ENCODE data around the gene WTIP.
A peak's percentile ranks its signal among the peaks of the same experiment; 100 is the strongest.

Gene WTIP

DNA sequence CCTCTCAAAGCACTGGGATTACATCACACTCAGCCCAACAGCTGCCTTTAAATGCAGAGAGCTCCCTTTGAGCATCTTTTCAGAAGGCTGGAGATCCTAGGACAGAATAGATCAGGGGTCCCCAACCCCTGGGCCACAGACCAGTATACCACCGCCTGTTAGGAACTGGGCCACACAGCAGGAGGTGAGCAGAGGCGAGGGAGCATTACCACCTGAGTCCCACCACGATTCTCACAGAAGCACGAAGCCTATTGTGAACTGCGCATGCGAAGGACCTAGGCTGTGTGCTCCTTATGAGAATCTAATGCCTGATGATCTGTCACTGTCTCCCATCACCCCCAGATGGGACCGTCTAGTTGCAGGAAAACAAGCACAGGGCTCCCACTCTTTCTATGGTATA is 2.2 kb upstream of the WTIP start:
- no peak for DNase-seq (ENCODE audit: low read depth)

DNA sequence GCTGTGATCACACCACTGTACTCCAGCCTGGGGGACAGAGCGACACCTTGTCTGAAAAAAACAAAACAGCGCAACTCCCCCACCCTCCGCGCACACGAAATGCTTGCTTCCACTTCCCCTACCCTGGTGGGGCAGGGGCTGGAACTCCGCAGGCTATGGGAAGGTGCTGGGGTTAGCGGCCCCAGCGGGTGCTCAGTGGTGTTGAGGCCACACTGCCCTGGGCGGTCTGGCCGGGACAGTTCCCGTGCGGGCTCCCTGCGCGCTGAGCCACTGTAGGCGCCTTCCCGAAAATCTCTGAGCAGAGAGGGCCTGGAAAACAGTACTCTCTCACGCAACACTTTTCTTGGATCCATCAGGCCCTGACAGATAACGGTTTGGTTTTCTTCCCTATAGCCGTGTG is 1.1 kb upstream of the WTIP start:
- no peak for DNase-seq (ENCODE audit: low read depth)

DNA sequence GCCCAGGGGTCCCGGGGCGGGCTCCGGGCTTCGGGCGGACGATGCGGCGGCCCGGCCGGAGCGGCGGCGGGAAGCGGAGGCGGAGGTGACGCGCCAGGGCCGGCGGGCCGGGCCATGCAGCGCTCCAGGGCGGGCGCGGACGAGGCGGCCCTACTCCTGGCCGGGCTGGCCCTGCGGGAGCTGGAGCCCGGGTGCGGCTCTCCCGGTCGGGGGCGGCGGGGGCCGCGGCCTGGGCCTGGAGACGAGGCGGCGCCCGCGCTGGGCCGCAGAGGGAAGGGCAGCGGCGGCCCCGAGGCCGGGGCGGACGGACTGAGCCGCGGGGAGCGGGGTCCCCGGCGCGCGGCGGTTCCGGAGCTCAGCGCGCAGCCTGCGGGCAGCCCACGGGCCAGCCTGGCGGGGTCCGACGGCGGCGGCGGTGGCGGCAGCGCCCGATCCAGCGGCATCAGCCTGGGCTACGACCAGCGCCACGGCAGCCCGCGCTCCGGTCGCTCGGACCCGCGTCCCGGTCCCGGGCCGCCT is 362 bp downstream of the WTIP start:
- DNase-seq (ENCODE audit: low read depth), result no peak

DNA sequence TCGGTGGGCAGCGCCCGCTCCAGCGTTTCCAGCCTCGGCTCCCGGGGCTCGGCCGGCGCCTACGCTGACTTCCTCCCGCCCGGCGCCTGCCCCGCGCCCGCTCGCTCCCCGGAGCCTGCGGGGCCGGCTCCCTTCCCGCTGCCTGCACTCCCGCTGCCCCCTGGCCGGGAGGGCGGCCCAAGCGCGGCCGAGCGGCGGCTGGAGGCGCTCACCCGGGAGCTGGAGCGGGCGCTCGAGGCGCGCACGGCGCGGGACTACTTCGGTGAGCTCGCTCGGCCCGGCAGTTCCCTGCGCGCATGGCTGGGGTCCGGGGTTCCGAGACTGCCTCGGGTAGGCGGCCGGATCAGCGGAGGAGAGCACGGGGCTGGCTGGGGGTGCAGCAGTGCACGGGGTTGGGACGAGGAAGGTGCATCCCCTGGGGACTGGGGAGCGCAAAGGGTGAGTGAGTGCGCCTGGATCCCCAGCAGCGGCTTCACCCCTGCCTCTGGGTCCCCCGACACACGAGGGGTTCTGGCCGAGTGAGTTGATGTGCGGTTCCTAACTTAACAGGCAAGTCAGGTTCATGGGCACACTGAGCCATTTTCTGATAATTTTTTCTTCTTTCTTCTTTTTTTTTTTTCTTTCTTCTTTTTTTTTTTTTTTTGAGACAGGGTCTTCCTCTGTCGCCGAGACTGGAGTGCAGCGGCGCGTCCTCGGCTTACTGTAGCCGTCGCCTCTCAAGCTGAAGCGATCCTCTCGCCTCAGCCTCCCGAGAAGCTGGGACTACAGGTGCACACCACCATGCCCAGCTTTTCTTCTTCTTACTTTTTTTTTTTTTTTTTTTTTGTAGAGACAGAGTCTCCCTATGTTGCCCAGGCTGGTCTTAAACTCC is 1.1 kb downstream of the WTIP start:
- no peak for DNase-seq (ENCODE audit: low read depth)

DNA sequence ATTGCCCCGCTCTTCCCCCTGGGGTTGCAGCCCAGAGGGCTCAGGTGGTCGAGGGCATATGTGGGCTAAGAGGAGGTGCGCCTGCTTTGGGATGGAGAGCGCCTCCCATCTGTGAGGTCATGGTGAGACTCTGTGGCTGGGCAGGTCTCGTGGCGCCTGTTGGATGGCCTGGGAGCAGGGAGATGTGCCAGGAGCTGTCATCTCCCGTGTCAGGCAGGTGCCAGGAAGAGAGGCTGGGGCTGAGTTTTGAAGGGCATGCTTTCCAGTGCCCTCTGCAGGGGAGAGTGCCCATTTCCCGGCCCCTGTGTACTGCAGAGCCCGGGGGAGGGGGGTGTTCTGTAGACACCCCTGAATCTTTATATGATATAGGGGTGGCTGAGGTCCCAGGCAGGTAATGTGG is 2.8 kb downstream of the WTIP start:
- no peak for DNase-seq (ENCODE audit: low read depth)

DNA sequence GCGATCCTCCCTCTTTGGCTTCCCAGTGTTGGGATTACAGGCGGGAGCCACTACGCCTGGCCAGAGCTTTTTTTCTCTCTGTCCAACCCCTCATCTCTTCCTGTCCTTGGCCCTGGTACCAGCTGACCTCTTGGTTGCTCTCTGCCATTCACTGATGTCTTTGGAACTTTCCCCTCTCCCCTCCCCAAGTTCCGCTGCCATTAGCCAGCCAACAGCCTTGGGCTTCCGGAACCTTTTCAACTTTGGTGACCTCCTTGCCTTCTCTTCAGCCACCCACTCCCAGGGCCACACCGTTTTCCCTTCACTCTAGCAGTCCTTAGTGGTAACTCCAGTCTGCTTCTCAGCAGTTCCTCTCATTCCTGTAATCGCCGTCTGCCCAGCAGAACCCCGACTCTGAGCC is 4.3 kb downstream of the WTIP start:
- no peak for DNase-seq (ENCODE audit: low read depth)

DNA sequence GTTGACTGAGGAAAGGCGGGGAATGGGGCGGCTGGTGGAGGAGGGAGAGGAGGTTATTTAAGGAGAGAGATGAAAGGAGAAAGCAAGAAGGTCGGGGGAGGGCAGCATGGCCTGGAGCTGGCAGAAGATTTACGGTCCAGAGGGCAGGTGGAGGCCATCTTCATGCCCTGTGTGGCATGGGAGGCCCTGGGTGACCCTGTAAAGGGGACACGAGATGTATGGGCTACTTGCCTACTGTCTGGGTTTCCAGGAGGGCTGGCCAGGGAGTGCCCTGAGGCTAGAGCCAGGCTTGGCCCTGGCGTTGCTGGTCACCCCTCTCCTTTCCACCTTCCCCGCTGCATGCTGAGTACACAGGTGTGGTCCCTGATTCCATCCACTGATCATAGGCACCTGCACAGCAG is 6.1 kb downstream of the WTIP start:
- no peak for DNase-seq (ENCODE audit: low read depth)

DNA sequence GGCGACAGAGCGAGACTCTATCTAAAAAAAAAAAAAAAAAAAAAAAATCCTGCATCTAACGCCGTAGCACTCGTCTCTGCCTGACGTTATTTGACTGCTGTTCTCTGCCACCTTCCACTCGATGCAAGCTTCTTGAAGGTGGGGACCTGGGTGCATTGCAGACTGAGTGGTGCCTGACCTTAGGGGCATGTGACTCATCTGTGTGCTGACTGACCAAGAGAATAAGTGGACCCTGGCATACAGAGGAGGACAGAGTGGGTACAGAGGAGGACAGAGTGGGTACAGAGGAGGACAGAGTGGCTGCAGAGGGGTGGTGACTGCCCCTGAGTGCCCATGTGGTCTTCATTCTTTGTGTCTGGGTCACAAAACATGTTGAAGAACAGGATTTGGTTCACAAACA is 7.6 kb downstream of the WTIP start:
- no peak for DNase-seq (ENCODE audit: low read depth)

DNA sequence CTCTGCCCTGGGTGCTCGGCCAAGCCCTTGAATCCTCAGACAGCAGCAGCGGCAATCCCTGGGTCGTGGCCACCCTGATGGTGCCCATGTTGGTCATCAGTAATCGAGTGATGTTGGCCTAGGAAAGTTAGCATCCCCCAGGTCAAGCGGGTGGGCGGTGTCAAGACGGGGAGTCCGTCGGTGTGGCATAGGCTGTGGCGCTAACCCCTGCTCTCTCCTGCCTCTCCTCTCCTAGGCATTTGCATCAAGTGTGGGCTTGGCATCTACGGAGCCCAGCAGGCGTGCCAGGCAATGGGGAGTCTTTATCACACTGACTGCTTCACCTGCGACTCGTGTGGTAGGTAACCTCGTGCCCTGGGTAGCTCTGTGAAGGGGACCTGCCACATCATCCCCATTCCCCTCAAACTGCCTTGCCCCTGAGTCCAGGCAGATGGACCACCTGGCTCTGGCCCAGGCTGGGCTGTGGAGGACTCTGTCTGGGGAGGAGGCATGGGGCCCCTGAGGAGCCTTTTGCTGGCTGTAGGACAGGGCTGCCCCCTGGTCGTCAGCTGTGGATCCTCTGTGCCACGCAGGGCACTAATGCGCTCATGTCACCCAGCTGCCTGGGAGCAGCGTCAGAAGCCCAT is 8.7 kb downstream of the WTIP start:
- no peak for DNase-seq (ENCODE audit: low read depth)

DNA sequence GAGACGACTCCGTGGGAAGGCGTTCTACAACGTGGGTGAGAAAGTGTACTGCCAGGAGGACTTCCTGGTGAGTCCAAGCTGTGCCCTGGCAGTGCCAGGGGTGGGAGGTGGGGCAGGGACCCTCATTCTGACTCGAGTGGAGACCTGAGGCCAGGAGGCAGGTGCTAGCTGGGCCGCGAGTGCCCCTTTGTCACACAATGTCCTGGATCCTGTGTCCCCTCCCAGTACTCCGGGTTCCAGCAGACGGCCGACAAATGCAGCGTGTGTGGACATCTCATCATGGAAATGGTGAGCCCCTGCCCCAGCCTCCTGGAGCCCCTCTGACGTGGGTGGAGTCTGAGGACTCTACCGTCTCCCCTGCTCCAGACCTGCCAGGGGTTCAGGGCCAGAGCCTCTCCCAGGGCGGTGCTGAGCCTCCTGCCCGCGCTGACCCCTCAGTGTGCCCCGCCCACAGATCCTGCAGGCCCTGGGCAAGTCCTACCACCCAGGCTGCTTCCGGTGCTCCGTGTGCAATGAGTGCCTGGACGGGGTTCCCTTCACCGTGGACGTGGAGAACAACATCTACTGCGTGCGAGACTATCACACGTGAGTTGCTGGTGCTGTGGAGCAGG is 11.6 kb downstream of the WTIP start:
- DNase-seq (ENCODE audit: low read depth), result no peak

DNA sequence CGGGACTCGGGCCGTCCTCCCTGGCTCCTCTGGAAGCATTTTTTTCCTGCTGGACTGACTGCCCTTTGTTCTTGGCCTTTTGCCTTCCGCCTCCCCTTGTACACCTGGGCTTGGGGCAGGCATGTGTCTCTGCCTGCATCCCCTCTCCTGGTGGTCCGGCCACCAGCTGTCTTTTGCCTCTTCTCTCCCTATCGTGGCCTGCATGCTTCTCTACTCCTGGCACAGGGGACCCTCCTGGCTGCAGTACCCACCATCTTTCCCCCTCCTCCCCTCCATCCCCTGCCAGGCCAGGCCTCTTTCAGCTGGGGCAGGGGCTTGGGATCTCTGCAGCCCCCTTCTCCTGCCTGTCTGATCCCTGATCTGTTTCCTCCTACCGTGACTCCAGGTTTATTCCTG is 12.1 kb downstream of the WTIP start:
- no peak for DNase-seq (ENCODE audit: low read depth)

DNA sequence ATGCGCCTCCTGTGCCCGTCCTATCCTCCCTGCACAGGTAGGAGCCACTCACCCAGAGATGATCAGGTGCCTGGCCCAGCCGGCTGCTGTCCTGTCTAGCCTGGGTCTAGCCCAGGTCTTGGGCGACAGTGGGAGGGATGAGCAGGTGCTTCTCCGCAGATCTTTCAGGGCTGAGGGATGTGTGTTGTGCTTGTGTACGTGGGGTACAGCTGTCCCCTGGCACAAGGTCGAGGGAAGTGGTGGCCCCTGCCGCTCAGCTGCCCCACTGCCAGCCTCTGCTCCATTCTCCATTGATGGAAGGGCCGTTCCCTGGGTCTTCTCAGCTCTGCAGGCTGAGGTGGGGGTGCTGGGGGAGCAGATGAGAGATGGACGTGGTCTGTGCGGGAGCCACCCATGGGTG is 13.0 kb downstream of the WTIP start:
- DNase-seq (ENCODE audit: low read depth), result no peak

DNA sequence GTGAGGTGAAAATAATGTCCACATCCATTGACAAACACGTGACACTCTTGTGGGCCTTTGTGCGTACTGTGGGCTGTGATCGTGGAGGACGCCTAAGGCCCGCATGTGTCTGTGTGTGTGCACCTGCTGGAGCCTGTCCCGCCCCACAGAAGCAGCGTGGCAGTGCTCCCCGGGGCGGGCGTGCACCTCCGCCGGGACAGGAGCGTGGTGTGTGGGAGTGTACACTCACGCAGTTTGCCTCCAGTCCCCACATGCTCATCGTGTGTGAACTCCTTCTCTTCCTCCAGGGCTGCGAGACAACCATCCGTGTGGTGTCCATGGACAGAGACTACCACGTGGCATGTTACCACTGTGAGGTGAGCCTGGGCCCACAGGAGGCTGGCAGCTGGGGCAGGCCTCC is 13.9 kb downstream of the WTIP start:
- no peak for DNase-seq (ENCODE audit: low read depth)

DNA sequence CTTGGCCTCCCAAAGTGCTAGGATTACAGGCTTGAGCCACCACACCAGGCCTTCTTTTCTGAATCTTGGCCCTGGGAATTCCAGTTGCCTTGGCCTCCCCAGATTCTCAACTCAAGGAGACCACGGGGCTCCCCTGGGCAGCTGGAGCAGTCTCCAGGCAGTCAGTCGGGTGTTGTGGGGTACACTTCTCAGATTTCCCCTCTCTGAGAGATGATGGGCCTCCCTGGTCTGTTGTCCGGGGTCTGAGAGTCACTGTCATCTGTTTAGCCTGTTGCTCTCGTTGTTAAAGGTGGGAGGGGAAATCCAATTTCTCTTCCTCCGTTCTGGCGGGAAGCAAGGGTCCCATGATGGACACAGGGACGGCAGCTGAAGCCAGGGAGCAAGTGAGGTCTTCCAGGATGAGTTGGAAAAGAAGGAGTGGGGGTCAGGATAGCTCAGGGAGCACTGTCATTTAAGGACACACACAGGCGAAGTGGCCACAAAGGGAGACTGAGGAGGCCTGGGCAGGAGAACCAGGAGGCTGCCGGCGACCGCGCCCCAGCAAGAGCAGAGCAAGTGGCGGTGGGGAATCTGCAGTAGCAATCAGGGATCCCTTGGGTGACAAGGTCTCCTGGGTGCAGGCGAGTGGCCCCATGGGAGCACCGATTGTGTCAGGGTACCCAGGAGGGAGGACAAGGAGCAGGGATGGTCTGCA is 15.7 kb downstream of the WTIP start:
- DNase-seq (ENCODE audit: low read depth), result no peak

DNA sequence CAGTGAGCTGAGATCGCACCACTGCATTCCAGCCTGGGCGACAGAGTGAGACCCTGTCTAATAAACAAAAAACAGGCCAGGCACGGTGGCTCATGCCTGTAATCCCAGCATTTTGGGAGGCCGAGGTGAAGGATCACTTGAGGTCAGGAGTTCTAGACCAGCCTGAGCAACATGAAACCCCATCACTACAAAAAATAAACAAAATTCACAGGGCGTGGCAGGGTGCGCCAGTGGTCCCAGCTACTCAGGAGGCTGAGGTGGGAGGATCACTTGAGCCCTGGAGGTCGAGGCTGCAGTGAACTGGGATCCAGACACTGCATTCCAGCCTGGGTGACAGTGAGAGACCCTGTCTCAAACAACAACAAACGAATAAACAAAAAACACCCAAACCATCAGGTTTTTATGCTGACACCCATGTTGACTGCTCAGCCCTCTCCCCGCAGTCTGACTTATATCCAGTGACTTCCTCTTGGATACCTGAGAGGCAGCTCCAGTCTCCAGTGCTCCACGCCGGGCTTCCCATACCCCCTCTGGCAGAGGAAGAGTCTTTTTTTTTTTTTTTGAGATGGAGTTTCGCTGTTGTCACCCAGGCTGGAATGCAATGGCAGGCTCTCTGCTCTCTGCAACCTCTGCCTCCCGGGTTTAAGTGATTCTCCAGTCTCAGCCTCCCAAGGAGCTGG is 17.7 kb downstream of the WTIP start:
- DNase-seq (ENCODE audit: low read depth), result no peak

DNA sequence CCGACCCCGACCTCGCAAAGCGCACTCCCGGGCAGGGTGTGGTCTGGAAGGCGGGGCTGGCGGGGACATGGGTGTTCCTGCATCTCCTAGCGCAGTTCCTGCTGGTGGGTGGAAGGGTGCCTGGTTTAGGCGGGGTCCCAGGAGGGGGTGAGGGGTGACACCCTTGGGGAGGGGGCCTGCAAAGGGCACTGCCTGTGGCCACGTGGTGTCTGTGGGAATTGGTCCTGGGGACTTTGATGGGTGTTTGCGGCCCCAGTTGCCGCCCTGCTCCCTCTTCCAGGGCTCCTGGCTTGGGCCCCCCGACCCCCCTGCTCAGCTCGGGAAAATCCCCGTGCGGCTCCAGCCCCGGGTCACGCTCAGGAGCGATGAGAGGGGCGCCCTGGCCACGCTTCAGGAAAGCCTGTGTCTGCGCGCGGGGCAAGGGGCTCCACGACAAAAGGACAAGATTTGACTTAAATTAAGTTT is 19.1 kb downstream of the WTIP start:
- DNase-seq (ENCODE audit: low read depth), result no peak

DNA sequence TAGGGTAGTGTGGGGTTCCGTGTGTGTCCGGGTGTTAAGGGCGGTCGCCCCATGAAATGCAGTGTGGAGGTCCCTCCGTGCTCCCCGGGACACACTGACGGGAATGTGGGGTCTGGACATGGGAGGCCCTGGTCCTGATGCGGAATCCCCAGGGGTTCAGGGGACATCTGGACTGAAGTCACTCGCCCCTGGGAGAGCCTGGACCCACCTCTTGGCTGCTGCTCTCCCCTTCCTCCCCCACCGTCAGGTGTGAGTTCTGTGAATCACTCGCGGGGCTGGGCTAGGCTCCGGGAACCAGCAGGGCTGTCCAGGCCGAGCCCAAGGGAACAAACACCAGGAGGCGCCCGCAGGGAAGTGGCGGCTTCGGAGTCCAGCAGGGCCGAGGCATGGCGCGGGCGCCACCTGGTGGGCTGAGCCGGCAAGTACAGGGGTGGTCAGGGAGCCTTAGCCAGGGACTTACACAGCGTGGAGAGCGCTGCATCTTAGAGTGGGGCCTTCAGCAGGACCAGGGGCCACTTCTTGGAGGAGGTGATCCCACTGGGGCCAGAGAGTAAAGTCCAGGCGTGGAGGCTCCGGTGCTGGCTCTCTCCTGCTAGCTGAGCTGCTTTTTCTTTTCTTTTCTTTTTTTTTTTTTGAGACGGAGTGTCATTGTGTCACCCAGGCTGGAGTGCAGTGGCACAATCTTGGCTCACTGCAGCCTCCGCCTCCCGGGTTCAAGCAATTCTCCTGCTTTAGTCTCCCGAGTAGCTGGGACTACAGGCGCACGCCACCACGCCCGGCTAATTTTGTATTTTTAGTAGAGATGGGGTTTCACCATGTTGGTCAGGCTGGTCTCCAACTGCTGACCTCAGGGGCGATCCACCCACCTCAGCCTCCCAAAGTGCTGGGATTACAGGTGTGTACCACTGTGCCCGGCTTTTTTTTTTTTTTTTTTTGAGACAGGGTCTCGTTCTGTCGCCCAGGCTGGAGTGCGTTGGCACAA is 20.1 kb downstream of the WTIP start:
- peak; percentile 73 for DNase-seq (ENCODE audit: low read depth)

DNA sequence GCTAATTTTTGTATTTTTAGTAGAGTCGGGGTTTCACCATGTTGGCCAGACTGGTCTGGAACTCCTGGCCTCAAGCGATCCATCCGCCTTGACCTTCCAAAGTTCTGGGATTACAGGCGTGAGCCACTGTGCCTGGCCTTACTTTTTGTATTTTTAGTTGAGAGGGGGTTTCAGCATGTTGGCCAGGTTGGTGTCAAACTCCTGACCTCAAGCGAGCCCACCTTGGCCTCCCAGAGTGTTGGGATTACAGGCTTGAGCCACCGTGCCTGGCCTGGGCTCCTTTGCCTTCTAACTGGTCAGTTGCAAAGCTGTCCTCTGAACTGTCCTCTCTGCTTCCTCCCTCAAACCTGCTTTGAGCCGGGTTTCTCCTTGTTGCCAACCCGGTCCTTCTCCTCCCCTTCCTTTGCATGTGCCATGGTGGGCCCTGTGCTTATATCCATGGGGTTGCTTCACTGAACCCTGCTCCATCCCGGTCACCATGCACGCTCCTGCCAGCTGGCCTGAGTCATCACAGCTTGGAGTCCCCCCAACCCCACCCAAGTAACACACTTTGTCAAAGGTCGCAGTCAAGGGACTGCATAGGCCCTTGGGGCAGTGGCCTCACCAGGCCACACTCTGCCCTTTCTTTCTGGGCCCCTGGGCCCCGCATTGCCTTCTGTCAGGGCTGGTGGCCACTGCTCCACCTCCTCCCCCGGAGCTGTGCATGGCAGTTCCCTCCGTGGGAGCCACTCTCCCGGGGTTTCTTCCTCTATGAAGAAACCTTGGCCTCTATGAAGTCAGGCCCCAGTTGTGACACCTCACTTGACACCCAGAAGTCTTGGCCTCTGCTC is 21.2 kb downstream of the WTIP start:
- DNase-seq (ENCODE audit: low read depth), result no peak

DNA sequence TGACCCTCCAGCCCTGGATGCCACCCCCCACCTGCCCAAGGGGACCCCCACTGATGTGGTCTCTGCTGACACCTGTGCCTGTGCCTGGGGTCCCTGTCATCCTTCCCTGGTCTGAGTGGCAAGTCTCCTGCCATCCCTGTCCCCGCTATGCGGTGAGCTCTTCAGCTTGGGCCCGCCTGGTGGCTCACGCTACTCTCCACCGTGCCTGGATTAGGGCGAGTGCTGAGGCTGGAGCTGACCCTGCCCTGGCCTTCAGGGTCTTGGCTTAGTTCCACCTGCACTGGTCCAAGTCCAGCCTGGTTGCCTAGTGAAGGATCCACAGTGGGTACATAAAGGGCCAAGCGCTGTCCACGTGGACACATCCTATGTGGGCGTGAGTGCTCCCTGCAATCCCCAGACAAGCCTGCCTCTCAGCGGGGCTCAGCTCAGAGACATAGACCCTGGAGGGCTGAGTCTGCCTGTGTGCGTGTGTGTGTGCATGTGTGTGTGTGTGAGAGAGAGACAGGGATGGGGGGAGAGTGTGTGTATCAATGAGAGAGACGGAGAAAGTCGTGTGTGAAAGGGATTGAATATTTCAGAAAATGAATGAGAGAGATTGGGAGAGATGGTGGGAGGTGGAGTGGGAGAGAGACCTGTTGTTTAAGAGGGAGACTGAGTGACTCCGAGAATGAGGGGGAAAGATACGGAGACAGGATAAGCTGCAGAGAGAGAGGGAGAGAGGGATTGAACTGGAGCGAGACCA is 22.1 kb downstream of the WTIP start:
- DNase-seq (ENCODE audit: low read depth), result no peak
